ENCODE measurements around the gene CLEC1A.

The CLEC1A gene

DNA sequence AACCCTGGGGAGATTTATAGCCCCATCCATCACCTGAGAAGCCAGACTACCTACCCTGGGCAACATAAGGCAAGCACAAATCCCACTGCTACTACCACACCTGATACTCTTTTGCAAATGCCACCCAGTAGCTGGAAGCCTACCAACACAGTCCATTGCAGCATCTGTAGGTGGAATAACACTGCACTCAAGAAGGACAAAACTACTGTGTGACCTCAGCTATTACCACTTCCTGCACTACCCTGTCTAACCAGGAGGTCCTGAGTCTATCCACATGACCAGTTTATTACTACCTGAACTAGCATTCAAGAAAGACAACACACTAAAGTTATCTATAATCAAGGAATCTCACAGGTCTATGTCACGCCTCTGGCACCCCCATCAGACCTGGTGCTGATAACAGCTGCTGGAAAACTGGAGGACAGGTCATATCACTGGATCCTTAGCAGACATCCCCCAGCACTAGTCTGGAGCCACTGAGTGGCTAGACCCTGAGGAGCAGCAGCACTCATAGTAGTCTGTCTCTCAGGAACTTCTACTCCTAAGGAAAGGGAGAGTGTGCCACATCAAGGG lies 2.9 kb upstream of the CLEC1A start:
- DNase-seq (ENCODE audit: low read depth in 4 of 4, low spot score in 1 of 4), result no peak

DNA sequence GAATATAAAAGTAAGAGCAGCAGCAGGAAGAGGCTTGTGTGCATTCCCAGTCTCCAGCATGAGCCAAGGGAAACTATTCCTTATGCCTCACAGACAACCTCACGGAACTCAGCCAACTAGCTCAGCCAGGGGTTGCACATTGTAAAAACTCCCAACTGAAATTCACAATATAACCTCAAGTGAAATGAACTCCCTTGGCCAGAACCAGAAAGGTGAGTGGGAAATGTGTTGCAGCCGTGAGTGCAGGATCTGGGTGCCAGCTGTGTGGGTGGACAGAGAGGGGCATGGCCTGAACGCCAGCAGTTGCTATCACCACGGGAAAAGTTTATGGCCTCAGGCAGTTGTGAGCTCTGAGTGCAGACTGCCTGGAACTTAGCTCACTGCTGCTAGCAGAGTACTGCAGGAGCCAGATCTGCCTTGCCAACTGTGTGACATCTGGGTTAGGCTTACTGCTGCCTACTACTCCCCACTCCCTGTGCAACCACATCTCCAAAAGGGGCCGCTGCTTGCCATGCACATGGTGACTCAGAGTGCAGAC lies 2.3 kb upstream of the CLEC1A start:
- no peak for DNase-seq (ENCODE audit: low read depth in 4 of 4, low spot score in 1 of 4)

DNA sequence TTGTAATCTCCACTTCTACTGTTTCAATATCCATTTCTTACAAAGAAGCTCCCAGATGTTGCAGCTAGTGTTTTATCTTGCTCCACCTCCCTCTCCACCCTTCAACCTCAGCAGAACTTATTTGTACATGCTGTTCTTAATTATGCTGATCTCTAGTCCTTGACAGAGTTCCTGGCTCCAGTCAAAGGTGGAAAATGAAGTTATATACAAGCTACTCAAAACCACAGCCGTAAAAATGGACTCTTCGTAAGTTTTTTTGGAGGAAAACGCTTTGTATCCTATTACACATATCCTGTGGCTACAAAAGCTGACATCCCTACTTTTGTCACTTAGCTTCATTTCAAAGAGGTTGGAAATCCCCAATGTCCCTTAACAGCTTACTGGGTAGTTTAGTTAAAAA lies 1.3 kb downstream of the CLEC1A start:
- DNase-seq (ENCODE audit: low read depth in 4 of 4, low spot score in 1 of 4), result no peak

DNA sequence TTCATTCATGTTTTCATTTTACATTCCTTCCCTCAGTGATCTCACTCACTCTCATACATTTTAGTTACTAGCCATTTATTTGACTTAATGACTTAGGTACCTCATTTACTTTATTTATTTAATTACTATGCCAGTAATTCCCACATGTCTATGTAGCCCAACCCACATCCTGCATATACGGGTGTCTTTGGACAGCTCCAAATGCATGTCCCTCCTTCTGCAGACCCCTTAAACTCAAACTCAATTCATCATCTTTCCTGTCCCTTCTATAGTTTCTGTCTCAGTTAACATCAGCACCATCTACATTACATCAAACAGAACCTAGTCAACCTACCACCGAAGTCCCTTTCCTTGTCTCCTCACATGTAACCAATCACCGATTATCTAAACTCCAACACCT lies 2.8 kb downstream of the CLEC1A start:
- DNase-seq (ENCODE audit: low read depth in 4 of 4, low spot score in 1 of 4), result no peak

DNA sequence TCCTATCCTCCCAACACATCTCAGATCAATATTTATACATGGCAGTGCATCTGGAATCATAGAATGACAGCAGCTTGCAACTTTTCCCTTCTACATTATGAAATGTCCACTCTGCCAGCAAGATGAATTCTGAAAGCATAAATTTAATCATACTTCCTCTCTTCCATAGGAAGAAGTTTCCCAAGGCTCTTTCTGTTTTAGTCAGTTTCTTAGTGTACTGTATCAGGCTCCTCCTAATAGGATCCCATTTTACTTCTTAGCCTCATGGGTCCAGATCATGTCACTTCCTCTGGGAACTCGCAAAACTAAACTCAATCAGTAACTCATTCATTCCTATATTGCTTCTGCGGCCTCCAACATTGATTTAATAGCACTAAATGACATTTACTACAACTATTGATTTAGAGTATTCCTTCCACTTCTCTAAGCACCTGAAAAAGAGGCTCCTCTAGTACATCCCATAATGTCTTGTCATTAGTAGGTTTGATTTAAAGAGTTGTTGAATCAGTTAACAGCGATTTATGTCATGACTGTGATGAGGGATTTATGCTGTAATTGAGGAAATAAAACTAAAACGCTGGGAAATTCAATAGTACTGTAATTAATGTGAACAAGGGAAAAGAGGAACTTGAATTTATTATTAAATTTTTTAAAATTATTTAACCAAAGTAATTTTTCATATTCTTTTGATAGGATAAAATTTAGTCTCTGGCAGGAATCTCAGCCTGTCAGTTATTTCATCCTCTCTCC lies 4.0 kb downstream of the CLEC1A start:
- DNase-seq (ENCODE audit: low read depth in 4 of 4, low spot score in 1 of 4), result no peak

DNA sequence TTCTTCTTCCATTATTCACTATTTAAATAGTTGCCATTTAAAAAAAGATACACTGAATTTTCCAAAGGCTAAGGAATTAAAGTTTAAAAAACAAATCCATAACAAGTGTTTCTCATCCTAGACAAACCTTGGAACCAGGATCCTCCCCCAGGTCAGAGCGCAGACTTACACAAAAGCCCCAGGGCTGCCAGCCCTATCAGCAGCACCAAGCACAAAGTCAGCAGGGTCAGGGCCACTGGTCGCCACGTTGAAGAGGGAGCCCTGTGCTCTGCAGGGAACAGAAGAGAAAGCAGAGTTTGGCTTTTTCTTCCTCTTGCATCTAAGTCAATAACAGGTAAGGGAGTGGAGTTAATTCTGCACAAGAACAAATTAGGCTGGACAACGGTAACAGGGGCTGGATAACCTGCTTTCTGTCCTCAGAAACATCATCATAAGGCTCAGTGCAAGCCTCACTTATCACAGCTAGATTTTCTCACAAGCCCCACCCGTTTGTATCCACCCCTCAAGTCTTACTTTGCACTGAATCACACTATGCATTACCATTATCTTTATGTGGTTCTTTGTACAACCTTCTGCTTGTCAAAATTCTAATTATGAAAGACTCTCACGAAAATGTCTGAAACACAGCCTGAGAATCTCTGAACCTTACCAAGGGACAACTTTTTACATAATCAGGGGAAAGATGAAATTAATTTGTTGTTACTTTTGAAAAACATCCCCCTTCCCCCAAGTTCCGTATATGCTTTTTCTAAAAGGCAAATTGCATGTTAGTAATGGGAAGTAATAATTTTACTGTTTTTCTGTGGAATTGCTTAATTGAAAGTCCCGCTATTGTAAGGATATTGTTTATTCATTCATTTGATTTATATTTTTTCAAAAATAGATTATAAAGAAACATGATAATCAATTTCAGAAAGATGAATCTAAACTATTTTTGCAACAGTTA lies 9.6 kb downstream of the CLEC1A start:
- DNase-seq (ENCODE audit: low read depth in 4 of 4, low spot score in 1 of 4), result no peak

DNA sequence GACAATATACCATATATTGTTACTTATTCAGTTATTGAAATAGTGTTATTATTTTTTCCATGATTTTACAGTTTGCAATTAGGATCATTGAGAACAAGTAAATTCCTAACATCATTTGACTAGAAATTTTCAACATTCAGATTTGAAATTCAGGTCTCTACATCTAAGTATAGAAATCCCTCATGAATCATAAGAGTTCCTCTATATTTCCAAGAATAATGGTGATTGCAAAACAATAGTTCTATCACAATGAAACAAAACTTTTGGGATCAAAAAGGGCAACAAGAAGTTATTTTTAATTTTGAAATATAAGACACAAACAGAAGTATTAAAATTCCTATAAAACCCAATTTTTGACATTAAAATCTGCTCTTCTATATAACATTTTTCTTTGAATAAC lies 10.8 kb downstream of the CLEC1A start:
- no peak for DNase-seq (ENCODE audit: low read depth in 4 of 4, low spot score in 1 of 4)

DNA sequence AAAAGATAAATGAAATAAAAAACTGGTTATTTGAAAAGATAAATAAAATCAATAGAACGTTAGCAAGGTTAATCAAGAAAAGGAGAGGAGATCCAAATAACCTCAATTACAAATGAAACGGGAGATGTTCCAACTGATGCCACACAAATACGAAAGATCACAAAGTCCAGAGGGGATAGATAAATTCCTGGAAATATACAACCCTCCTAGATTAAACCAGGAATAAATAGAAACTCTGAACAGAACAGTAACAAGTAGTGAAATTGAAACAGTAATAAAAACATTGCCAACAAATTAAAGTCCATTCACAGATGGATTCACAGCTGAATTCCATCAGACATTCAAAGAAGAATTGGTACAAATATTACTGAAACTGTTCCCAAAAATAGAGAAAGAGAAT lies 12.4 kb downstream of the CLEC1A start:
- DNase-seq (ENCODE audit: low read depth in 4 of 4, low spot score in 1 of 4), result no peak

DNA sequence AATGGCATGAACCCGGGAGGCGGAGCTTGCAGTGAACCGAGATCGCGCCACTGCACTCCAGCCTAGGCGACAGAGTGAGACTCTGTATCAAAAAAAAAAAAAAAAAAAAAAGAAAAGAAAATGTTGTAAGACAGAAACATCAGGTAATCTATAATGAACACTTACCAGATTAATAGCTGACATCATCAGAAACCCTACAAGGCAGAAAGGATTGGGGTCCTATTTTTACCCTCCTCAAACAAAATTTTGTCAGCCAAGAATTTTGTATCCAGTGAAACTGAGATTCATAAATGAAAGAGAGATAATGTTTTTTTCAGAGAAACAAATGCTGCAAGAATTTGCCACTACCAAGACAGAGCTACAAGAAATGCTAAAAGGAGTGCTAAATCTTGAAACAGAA lies 14.1 kb downstream of the CLEC1A start:
- no peak for DNase-seq (ENCODE audit: low read depth in 4 of 4, low spot score in 1 of 4)

DNA sequence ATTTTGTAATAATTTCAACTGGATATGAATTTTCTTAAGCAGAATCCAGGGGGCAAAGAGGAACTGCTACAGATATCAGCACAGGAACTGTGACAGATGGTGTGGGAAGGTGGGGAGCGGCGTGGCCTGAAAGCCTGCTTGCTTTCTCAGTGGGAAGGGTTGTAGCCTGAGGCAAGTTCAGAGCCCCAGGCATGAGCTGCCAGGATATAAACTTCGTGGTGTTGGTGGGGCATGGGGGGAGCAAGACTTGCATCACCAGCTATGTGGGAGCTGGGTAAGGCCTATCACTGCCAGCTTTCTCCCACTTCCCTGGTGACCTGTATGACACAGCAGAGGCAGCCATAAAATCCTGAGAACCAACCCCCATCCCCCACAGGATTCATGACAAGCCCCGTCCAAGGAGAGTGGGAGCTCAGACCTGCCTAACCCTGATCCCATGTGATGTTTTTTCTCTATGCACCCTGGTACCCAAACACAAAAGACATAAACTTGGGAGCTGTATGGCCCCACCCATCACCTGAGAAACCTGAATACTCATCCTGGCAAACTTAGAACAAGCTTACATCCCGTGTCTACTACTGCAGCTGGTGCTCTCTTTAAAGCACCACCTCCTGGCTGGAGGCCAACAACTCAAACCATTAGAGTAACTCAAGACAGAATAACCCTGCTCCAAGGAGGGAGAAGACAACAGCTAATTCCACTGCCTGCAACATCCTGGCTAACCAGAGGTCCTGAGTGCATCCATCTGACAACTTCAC lies 16.5 kb downstream of the CLEC1A start:
- no peak for DNase-seq (ENCODE audit: low read depth in 4 of 4, low spot score in 1 of 4)

DNA sequence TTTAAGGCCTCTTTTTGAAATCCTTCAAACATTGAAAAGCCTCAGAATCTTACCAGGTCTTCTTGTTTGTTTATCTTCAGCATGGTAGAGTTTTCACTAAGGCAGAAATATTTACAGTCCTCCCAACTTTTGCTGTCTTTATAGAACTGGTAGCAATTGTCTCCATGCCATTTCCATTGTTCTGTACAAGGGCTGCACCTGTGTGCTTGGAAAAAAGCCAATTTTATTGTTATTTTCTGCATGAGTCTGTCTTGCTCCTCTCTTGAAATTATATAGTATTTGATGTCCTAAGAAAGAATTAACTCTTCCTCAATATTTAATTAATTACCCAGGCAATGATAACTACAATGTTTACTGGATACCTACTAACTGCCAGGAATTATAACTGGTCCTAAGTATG lies 23.3 kb downstream of the CLEC1A start:
- DNase-seq (ENCODE audit: low read depth in 4 of 4, low spot score in 1 of 4), result no peak

DNA sequence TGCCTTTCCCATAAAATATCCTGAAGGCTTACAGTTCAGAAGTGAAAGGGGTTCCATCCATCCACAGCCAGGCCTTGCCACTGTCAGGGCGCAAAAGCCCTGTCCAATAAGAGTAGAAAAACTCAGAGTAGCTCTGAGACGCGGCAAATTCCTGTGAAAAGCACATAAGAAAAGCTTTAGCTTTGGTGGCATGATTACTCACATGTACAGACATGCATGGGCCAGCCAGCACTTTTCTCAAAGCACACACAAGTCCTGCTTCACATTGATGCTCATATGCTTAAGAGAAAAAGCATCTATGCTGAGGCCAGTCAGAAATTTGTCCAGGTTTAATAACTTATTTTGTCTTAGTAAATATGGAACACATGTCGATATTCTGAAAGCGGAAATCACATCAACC lies 25.5 kb downstream of the CLEC1A start:
- no peak for DNase-seq (ENCODE audit: low read depth in 4 of 4, low spot score in 1 of 4)

DNA sequence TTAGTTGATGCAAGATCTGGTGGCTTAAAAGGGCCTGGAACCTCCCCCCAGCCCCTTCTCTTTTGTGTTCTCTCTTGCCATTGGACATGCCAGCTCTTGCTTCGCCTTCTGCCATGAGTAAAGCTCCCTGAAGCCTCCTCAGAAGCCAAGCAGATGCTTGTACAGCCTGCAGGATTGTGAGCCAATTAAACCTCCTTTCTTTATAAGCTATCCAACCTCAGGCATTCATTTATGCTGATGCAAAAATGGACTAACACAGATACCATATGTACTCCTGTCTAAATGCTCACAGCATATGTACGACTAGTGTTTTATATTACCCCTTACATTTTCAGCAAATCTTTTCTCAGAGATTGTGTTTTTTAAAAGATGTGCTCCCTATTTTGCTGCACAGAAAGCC lies 26.7 kb downstream of the CLEC1A start:
- no peak for DNase-seq (ENCODE audit: low read depth in 4 of 4, low spot score in 1 of 4)

DNA sequence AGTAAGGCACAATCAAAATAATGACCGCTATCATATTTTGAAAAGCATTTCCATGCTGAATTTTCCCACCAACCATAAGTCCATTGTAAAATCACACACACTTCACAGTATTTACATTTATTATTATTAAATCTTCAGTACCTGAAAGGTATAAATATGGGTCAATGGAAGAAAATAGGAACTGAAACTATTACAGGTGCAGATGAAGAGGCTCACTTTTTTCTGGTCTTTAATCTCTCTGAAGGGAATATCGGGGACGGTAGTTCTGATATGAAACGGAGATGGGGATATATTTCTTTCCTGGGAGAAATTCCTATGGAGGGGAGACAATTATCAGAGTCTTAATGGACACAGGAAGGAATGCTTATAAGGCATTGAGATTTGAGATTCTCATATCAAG lies 28.4 kb downstream of the CLEC1A start:
- DNase-seq (ENCODE audit: low read depth in 4 of 4, low spot score in 1 of 4), result no peak

DNA sequence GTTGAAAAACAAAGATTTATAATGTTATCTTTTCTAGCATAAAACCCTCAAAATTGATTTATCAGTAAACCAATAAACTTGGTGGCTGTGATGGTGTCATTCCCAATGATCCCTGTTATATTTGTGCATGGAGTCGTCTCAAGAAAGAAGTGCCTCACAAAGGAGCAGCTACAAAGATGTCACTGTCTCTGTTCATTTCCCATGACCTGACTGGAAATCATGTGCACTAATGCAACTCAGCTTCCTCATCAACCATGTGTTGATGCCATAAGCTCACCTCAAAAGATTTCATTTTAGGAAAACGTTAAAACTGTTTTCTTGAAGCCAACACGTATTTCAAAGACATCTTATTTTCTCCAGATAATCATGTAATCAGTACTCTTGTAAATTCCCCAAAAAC lies 28.8 kb downstream of the CLEC1A start:
- DNase-seq (ENCODE audit: low read depth in 4 of 4, low spot score in 1 of 4), result no peak

DNA sequence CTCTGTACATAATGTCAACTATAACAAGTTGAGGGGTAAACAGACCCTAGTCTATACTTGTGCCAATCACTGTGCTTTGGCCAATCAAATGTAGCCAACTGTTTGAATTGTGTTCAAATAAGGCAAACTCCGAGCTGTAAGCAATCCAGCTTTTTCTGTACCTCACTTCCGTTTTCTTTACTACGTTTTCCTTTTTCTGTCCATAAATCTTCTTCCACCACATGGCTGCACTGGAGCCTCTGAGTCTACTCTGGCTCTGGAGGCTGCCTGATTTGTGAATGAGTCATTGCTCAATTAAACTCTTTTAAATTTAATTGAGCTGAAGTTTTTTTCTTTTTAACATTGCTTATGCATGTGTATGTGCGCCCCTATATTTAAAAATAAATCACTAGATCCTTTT lies 29.7 kb downstream of the CLEC1A start:
- DNase-seq (ENCODE audit: low read depth in 4 of 4, low spot score in 1 of 4), result no peak

DNA sequence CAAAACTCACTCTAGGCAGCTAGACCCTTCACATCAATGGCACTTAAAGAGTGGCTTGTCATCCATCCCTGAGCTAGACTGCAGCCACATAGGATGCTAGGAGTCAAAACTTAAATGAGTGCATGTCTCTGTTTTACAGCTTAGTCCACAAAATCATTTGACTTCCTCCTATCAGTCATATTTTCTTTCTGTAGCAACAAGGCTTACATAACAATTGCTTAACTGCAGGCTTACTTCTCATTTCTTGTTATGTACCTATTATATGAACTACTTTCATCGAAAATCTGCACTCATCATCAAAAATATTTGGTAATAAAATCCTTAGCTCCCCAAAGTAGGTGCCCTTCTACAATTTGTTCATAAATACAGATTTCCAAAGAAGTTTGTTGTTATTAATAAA lies 30.1 kb downstream of the CLEC1A start:
- DNase-seq (ENCODE audit: low read depth in 4 of 4, low spot score in 1 of 4), result no peak

DNA sequence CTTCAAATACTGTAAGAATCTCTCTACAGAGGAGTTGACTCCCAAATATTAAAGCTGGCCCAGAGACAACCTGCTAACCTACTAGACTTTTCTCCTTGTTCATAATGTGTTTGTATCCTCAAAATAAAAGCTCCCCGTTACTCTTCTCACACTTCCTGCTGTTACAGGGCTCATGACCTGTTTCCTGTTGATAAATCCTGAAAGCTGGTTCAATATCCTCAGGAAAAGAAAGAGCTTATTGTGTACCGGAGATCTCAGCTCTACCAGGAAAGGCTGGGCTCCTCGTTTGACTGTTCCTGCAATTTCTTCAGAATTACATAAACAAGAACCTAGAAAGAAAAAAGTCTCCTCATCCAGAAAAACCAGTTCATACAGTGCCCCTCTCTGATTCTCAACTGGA lies 30.8 kb downstream of the CLEC1A start:
- no peak for DNase-seq (ENCODE audit: low read depth in 4 of 4, low spot score in 1 of 4)

DNA sequence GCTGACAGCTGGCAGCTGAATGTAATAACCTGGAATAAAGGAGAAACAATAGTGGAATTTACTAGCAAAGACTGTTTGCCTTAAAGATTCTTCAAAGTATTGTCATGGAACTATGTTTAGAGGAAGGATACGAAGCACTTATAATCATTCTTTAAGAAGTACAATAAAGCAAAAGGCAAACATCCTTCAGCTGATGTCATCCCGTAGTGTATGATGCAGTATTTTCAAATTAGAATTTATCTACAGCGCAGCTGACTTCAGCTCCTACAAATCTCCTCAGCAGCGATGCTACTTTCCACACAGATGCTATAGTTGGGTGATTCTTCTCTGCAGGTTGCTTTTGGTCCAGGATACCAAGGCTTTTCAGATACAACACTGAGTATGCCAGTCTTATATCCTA lies 31.5 kb downstream of the CLEC1A start:
- no peak for DNase-seq (ENCODE audit: low read depth in 4 of 4, low spot score in 1 of 4)

DNA sequence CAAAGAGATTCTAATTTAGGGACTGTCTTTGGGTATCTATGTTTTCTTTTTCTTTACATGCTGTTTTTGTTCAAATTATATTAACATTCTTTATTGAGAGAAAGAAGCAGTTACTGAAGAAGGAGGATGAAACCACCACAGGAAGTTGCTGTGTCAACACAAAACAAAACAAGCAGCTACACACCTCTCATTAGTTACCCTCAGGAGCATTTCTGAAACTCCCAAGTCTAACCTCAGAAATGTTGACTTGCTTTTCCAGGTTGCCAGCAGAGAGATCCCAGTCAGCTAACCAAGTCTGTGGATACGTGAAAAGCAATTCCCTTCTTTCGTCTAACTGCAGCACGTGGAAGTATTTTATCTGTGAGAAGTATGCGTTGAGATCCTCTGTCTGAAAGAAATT lies 33.5 kb downstream of the CLEC1A start:
- no peak for DNase-seq (ENCODE audit: low read depth in 4 of 4, low spot score in 1 of 4)

DNA sequence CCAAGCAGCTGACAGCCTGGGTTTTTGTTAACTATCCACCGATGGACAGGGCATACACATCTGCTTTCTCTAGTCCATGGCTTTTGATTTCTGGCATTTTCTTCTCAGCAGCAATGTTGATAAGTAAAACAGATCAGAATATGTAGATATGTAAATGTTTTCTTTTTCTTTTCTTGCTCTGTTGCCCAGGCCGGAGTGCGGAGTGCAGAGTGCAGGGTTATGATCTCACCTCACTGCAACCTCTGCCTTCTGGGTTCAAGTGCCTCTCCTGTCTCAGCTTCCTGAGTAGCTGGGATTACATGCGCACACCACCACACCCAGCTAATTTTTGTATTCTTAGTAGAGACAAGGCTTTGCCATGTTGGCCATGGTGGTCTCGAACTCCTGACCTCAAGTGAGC lies 40.4 kb downstream of the CLEC1A start:
- no peak for DNase-seq (ENCODE audit: low read depth in 4 of 4, low spot score in 1 of 4)

Data from stimulated activated CD4-positive, alpha-beta T cell treated with anti-CD3 and anti-CD28 coated beads, Interleukin-1b, Interleukin-23, amount 100 ng/mL, for 24 hours (primary cell).